Testis (tissue), 3 donors: ENCODE measurements around the gene CELF4. TPM values are rescaled to one million over a fixed set of nuclear protein-coding genes. Genes with fewer than 3 reads are reported as not detected.
"Not testable (repeated sequence)": the region's sequence is repeated elsewhere in the genome, so short reads cannot be mapped to it uniquely, and the experiment has no call there.

ENCODE experiments used
- DNase-seq: peaks from one replicate; pipeline ENCODE4 v3.0.0-alpha.2; 2019
- H3K27ac ChIP-seq, 2 donors: fragments of 200-600 bp; sonication (generic); one replicate each; pipeline ENCODE4 v1.5.1; 2019
- H3K27me3 ChIP-seq: fragments of 200-600 bp; sonication (generic); one replicate; pipeline ENCODE4 v1.5.1; 2019
- H3K36me3 ChIP-seq: fragments of 200-600 bp; sonication (generic); one replicate; pipeline ENCODE4 v1.5.1; 2017; ENCODE audit warnings: low read depth; ENCODE audit errors: missing control alignments
- H3K4me1 ChIP-seq: fragments of 200-600 bp; sonication (generic); one replicate; pipeline ENCODE4 v1.5.1; 2019
- H3K4me3 ChIP-seq, 2 donors: fragments of 200-600 bp; sonication (generic); one replicate each; pipeline ENCODE4 v1.5.1; 2017 to 2019
- H3K9me3 ChIP-seq: fragments of 200-600 bp; sonication (generic); one replicate; pipeline ENCODE4 v1.5.1; 2017
- POLR2A ChIP-seq: fragments of 450-650 bp; IDR thresholded peaks from one replicate; pipeline ENCODE4 v1.6.1; 2017; ENCODE audit warnings: antibody characterized with exemption, mild to moderate bottlenecking, moderate library complexity
- WGBS, 2 donors: methylation state at CpG; one replicate each; pipeline ENCODE4 v1.1.5; 2018; 5-methylcytosine and 5-hydroxymethylcytosine counted together
- intact Hi-C: fragments of 100-400 bp; cut with DNase I; formaldehyde crosslinking; loops from one replicate; pipeline ENCODE4 v1.15.1; 2023; ENCODE audit warnings: low total_unique reads
- polyA plus RNA-seq: library from polyadenylated mRNA; stranded (reverse); fragments of 350-450 nt; fragmentation: Illumina TruSeq; extraction: RNeasy Lipid Tissue Mini Kit (QIAGEN cat#74804); gene quantifications from one replicate; pipeline ENCODE4 v1.2.3, GENCODE V29; 2014; ENCODE audit warnings: low read depth, low replicate concordance; ENCODE audit not compliant: insufficient read depth
- total RNA-seq, 2 donors: library from RNA; depleted of rRNA; stranded (reverse); fragments of >200 nt; gene quantifications; one replicate each; pipeline ENCODE4 v1.2.3, GENCODE V29; 2016
- TF ChIP-seq, protein P1 (sequence below), 3 experiments: fragments of 450-650 bp in 2 of 3; fragments of 200-600 bp in 1 of 3; sonication (generic) in 1 of 3; IDR thresholded peaks; one replicate each; pipeline ENCODE4 v1.5.1; 2016 to 2019; ENCODE audit warnings: antibody characterized with exemption in 3 of 3, mild to moderate bottlenecking in 2 of 3, moderate library complexity in 1 of 3

The CELF4 gene
- total and polyA plus RNA-seq, 3 donors from 2014 or later: 3.9 to 6.3 (median 4.8) TPM

DNA sequence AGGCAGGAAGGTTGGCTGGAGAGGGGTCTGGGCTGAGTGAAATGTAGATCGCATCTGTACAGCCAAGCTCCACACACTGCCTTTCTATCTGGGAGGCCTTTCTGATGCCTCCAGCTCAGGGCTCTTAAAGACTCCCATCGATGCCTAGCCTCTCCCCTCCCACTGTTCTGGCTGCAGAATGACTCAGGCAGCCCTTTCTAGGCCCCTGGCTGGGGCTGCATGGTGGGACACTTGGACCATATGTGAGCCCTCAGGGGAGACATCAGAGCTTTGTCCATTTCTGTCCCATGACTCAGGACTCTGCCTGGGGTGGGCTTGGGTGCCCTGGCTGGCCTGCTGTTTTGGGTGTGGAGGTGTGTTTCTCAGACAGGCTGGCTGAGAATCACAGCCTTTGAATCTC lies 101.3 kb downstream of the CELF4 start:
- TF ChIP-seq POLR2A: no peak
- TF ChIP-seq, protein P1, sequence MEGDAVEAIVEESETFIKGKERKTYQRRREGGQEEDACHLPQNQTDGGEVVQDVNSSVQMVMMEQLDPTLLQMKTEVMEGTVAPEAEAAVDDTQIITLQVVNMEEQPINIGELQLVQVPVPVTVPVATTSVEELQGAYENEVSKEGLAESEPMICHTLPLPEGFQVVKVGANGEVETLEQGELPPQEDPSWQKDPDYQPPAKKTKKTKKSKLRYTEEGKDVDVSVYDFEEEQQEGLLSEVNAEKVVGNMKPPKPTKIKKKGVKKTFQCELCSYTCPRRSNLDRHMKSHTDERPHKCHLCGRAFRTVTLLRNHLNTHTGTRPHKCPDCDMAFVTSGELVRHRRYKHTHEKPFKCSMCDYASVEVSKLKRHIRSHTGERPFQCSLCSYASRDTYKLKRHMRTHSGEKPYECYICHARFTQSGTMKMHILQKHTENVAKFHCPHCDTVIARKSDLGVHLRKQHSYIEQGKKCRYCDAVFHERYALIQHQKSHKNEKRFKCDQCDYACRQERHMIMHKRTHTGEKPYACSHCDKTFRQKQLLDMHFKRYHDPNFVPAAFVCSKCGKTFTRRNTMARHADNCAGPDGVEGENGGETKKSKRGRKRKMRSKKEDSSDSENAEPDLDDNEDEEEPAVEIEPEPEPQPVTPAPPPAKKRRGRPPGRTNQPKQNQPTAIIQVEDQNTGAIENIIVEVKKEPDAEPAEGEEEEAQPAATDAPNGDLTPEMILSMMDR (IDR thresholded peaks at IDR 0.05): no peak
- no peaks in the 10 kb centered on the region for H3K9me3 ChIP-seq
- no peak overlapping the region for H3K27ac ChIP-seq
- DNase-seq: no peak
- no peaks in the 10 kb centered on the region for H3K4me1 ChIP-seq
- intact Hi-C loops: no loop called here
- no peaks in the 10 kb centered on the region for H3K27me3 ChIP-seq
- no peak overlapping the region for H3K4me3 ChIP-seq
- 60 to 71% methylated on average over 2 of the region's 2 CpGs for WGBS, 2 donors
- no peaks in the 10 kb centered on the region for H3K36me3 ChIP-seq

DNA sequence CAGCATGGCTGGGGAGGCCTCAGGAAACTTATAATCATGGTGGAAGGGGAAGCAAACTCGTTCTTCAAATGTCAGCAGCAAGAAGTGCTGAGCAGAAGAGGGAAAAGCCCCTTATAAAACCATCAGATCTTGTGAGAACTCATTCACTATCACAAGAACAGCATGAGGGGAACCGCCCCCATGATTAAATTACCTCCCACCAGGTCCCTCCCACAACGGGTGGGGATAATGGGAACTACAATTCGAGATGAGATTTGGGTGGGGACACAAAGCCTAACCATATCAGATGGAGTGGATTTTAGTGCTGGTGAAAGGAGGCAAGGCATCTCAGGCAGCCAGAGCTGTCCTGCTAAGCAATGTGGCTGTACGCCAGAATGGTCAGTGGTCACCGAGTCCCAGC lies 104.3 kb downstream of the CELF4 start:
- intact Hi-C loops, H3K27me3 ChIP-seq, H3K4me3 ChIP-seq, H3K4me1 ChIP-seq, DNase-seq, H3K36me3 ChIP-seq, H3K9me3 ChIP-seq, H3K27ac ChIP-seq: not testable (repeated sequence)
- whole genome bisulfite sequencing, 2 donors: 64 to 67% methylated on average over 6 of the region's 6 CpGs

DNA sequence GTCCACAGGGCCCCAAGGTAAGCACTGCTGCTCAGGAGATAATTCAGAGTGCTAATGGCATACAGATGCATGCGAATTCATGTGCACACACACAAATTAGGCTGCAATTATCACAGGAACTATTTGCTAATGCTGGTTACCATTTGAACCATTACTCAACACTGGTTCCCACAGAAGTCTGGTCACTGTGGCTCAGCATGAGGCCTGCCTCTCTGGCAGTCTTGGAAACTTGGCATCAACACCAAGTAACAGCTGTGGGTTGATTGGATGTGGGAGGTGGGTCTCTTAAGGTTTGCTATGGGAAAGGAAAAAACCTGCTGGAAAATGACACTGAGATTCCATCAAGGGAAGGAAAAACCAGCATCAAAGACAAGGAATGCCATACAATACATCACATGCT lies 105.0 kb downstream of the CELF4 start:
- Histone ChIP-seq H3K27ac (no peak overlapping the region), H3K9me3 (no peaks in the 10 kb centered on the region), H3K36me3 (no peaks in the 10 kb centered on the region), H3K27me3 (no peaks in the 10 kb centered on the region), H3K4me1 (no peaks in the 10 kb centered on the region), H3K4me3 (no peak overlapping the region)
- 76 to 78% methylated on average over 1 of the region's 1 CpG for WGBS, 2 donors
- no peak for TF ChIP-seq POLR2A
- TF ChIP-seq, protein P1 (IDR thresholded peaks at IDR 0.05): no peak
- no peak for DNase-seq
- intact Hi-C loops: no loop called here

DNA sequence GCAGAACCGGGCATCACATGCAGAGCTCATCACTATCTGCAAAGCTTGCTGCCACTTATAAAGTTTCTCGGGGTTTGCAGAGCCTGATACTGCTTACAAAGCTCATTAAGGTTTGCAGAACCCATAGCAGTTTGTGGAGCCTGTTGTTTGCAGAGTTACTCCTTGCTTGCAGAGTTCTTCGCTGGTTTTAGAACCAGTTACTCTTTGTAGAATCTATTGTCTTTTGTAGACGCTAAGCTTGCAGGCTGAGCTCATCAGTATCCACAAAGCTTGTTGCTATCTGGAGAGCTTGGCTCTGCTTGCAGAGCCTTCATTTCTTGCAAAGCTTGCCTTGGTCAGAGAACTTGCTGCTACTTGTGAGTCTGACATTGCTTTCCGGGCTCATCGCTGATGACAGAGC lies 106.9 kb downstream of the CELF4 start:
- DNase-seq: no peak
- Histone ChIP-seq H3K4me1 (no peaks in the 10 kb centered on the region), H3K27me3 (no peaks in the 10 kb centered on the region), H3K9me3 (no peaks in the 10 kb centered on the region), H3K27ac (no peak overlapping the region), H3K36me3 (no peaks in the 10 kb centered on the region), H3K4me3 (no peak overlapping the region)
- no peak for TF ChIP-seq POLR2A
- TF ChIP-seq, protein P1 (IDR thresholded peaks at IDR 0.05): no peak
- 61 to 64% methylated on average over 6 of the region's 6 CpGs for WGBS, 2 donors
- intact Hi-C loops: no loop called here

DNA sequence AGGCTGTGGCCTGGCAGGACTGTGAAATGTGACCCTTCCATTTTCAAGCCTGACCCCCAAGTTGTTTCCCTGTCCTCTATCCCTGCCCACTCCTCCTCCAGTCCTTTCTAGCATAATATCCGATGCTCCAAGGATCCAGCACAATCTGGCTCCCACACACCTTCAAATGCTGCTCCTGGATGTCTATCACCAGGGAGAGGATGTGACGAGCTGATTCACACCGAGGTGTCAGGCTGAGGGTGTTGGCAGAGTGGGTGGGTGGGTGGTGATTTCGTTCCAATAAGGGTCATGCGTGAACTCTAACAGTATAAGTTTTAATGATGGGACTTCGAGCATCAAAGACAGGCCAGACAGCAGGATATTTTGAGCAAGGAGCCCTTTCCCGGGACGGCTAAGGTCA lies 107.8 kb downstream of the CELF4 start:
- H3K4me3 ChIP-seq: no peak overlapping the region
- no peaks in the 10 kb centered on the region for H3K9me3 ChIP-seq
- no peaks in the 10 kb centered on the region for H3K27me3 ChIP-seq
- H3K36me3 ChIP-seq: no peaks in the 10 kb centered on the region
- no peak overlapping the region for H3K27ac ChIP-seq
- 59 to 63% methylated on average over 6 to 8 of the region's 8 CpGs for WGBS, 2 donors
- TF ChIP-seq, protein P1 (IDR thresholded peaks at IDR 0.05): no peak
- no peak for TF ChIP-seq POLR2A
- H3K4me1 ChIP-seq: peaks cover 8% of the 10 kb centered on the region
- intact Hi-C loops: no loop called here
- DNase-seq: no peak
